HG03520 (cell line): ENCODE measurements around the gene NTRK2.

Experiments
- ATAC-seq: cut with Tn5 transposase; IDR thresholded peaks from one replicate; pipeline ENCODE4 v1.9.1; 2021; ENCODE audit warnings: mild to moderate bottlenecking, moderate library complexity; ENCODE audit not compliant: unreplicated experiment

NTRK2 gene

GRCh38 chr9:84681516-84682285 is 12.2 kb downstream of the NTRK2 start:
- no peak for ATAC-seq

- ATAC-seq, result no peak
Measured at GRCh38 chr9:84686068-84686467, 16.5 kb downstream of the NTRK2 start.

DNA sequence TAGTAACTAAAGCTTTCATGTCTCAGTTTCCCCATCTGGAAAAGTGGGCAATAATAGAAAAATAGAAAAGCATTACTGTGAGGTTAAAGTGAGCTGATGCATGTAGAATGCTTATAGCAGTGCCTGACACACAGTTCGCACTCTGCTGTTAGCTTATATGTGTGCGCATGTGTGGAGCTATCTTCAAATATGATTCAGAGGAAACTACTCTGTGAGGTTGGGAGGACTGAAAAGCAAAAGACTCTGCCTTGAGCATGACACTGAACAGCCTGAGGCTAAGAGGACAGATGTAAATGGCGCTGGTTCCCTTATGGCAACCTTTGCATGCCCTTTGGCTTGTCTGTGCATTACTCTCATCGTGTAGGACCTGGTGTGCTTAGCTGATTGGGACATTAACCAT is 19.4 kb downstream of the NTRK2 start:
- no peak for ATAC-seq

DNA sequence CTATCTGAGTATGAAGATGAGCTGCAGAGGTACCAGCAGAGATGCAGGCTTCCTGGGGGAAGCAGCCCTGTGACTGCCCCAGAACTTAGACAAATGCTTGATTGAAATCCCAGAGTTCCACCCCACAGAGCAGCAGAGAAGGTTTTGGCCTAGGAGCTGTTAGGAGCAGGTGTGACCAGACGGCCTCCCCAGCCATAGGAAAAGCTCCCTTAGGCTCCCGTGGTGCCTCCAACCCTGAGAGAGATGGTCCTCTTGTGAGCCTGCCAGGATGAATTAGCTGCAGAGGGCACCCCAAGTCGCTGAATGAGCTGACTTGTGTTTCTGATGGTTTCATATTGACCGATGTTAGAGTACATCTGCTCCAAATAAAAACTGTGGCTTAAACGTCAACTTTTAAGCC is 22.1 kb downstream of the NTRK2 start:
- ATAC-seq, result no peak

DNA sequence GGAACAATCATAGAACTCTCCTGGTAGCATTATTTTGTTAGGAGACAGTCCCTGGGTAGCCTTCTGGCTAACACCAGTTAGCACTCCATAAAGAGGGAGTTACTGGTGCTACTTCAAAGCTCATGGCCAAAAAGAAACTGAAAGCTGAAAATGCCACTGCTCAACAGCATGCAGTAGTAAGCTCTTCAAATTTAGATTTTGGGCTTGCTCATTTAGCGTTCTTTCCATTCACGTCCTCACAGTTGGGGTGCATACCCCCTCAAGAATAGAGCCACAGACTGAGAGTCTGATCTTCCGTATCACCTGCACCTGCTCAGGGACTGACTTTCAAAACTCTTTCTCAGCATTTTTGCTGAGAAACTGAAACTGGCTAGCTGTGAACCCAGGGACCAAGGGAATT is 24.7 kb downstream of the NTRK2 start:
- ATAC-seq, result peak; percentile 83

DNA sequence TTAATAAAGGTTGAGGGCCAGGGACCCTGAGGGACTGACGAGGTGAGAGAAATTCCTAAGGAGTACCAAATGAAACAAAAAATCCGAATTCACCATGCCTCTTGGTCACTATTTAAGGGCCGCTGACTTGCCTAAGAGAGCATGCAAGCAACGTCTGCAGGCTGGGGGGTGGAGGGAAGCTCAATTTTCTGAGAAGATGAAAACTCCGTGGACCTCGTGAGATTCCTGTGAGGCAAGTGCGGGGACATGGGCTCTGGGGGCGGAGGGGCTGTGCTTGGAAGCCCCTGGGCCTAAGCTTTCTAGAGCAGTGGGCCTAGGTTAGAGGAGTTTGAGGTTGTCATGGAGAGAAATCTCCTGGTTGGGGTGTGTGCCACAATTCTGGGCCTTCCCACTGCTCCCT is 27.5 kb downstream of the NTRK2 start:
- no peak for ATAC-seq

DNA sequence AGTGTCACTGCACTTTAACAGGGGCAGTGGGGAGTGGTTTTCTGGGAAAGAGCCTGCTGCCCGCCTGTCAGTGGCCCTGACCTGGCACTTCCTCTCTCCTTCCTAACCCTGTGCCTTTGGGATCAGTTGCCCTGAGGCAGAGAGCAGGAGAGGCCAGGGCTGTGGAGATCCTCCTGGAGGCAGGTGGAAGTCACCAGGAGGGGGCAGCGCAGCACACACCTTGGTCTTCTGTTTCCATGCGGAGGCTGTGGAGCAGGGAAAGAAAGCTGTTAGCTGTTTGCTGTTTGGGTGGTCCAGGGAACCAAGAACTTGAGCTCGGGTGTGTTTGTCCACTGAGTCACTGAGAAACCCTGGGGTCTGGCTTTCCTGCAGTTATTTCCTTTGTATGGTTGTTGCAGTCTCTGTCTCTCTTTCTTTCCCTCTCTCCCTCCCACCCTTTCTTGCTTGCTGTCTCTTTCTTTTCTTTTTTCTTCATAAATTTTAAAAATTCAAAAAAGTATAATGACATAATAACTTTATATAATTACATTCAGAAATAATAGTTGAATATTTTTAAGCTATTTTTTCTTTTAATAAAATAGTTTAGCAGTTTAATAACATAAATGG is 28.1 kb downstream of the NTRK2 start:
- ATAC-seq, result peak; percentile 39

DNA sequence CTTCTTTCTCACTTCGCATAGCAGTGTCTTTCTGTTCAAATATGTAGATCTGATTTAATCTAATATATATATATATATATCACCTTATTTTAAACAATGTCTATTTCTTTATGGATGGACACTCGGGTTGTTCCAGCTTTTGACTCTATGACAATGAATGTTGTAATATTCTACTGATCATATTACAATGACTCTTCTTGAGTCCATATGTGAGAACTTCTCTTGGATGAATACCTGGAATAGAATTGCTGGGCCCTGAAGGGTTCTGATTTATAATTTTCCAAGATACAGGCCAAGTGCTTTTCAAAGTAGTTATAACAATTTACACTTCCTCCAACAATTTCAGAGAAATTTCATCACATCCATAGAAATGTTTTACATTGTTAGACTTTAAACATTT is 28.8 kb downstream of the NTRK2 start:
- no peak for ATAC-seq

DNA sequence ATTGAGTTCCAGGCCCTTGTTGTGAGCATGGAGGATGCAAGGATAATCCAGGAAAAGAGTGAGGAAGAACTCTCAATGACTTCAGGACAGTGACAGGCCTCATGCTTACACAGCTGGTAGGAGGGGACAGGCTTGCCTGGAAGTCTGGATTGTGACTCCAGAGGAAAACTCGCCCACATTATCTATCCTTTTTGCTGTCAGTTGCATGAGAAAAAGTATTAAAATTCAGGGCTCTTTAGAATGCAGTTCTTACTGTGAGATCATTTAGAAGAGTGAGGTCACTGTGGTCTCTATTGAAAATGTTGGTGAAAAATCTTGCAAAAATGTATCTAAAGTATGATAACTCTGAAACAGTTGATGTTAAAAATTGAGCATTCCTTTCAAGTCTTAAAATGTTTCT is 30.5 kb downstream of the NTRK2 start:
- no peak for ATAC-seq

GRCh38 chr9:84701801-84702200 is 32.3 kb downstream of the NTRK2 start:
- peak; percentile 74 for ATAC-seq

DNA sequence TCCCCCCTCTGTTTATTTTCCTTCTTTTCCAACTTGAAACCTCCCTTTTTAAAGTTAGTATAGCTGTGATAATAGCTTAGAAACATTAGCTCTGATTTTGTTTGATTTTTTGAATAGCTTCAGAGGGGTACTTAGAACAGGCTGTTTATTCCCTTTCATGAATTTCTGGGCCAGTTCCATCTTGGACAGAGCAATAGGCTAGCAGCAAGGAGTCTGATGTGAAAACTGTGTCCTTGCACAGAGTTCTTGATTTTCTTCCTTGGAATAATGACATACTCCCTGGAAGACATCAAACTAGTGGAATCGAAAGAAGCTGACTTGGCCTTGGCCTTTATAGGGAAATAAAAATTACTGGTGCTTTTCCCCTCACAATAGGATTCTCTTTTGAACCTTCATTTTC is 32.9 kb downstream of the NTRK2 start:
- no peak for ATAC-seq

GRCh38 chr9:84703793-84704192 is 34.3 kb downstream of the NTRK2 start:
- no peak for ATAC-seq

DNA sequence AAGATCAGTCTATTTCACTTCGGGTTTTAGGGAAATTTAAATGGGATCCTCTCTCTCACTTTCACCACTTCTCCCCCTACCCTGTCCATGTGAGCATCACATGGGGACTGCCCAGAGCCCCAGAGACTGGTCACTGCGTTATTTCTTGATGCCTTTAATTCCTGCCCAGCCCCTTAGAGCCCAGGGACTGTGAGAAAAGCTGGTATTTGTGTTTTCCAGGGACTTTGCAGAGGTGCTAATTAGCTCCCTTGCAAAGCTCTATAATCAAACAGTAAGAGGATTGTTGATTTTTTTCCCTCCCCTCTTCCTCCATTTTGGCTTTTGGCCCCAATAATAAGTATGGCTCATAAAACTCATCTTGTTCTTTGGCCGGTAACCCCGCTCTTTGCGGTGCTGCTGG is 35.6 kb downstream of the NTRK2 start:
- ATAC-seq, result no peak

DNA sequence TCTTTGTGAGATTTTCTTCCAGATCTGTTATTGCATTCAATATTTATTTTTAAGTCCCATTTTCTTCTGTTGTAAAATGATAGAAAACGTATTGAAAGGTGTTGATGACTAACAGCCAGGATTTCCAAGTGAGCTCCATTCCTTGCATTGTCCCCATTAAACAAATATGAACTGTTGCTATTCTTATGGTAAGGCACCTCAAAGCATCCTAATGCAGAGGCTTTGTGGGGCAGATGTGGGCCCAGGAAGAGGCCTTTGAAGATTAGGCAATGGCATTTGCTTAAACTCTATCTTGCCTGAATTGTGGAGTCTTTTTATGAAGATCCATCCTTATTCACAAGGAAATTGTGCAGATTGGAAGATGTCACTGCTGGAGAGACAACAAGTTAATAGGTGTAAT is 38.9 kb downstream of the NTRK2 start:
- ATAC-seq, result no peak

DNA sequence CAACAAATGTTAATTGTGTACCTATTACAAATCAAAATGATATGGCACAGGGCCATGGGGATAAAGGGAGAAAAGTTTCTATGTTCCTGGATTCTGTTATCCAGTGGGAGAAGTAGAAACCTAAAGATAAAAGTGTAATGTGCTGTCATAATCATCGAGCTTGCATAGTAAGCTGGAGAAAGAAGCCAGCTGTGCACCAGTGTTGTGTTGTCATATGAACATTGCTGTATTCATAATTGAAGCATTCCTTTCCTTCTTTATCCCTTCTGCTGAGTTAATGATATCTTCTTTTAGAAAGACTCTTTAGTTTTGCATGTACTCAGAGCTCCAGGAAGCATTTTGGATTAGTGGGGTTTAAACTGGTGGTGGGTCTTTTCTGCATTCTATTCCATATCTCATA is 39.5 kb downstream of the NTRK2 start:
- ATAC-seq, result no peak

- ATAC-seq, result no peak
Measured at GRCh38 chr9:84710701-84711397, 41.3 kb downstream of the NTRK2 start.

GRCh38 chr9:84711398-84711777 is 41.9 kb downstream of the NTRK2 start:
- ATAC-seq, result no peak

DNA sequence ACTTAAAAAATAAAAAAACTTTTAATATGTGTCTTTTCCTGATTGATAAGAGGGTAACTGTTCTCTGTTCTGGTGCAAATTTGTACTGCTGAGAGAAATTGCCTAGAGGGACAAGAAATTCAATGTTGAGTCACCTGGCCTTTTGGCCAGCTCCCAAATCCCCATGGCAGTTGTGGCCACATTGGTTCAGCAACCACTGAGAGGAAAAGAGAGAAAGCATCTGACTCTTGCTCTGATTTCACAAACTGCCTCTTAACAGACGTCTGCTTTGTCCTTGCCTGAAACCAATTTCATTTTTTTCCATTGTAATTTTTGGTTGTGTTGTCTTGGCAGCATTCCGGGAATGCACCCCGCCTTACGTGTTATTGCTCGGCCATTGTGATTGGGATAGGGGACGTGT is 42.4 kb downstream of the NTRK2 start:
- no peak for ATAC-seq

GRCh38 chr9:84716217-84716616 is 46.7 kb downstream of the NTRK2 start:
- ATAC-seq, result no peak

DNA sequence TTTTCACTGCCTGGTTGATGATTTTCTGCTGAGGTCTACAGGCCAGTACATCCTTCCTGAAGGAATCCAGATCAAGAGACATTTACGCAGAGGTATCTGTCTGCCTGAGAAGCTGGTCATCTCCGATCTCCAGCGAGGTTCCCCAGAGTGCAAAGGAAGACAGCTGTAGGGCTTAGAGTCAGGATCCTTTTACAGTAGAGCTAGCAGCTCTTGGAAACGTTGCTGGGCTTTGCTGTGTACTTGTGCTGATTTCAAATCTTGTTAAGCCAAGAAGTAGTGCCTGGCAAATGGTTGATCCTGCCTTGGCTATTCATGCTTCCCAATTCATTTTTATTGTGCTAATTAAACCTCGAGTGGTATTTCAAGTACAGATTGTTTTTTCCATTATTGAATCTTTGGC is 48.9 kb downstream of the NTRK2 start:
- ATAC-seq, result no peak

- no peak for ATAC-seq
Measured at GRCh38 chr9:84722388-84722989, 53.0 kb downstream of the NTRK2 start.

DNA sequence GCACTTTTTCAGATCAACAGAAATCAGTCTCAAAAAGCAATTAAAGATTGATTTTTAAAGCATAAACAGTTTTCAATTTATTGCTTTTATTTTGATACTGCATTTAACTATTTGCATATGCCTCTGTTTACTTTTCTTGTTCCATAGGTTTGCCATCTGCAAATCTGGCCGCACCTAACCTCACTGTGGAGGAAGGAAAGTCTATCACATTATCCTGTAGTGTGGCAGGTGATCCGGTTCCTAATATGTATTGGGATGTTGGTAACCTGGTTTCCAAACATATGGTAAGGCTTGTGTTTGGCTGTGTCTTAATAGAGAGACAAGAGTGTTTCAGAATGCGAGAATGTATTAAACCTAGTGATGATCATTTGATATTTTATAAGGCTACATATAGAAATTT is 53.9 kb downstream of the NTRK2 start:
- ATAC-seq, result no peak
